ENCODE data around the gene ARHGAP26.

Gene ARHGAP26

GRCh38 chr5:143110591-143110990 is 340.4 kb downstream of the ARHGAP26 start:
- Histone ChIP-seq H3K27ac (ENCODE audit: low read length, poor library complexity, severe bottlenecking) (no peak overlapping the region), H3K4ac (ENCODE audit: low read depth in 1 of 2, low read length in 2 of 2) (no peak overlapping the region), H3K4me1 (ENCODE audit: control insufficient read depth, insufficient read depth, low read depth, low read length) (peaks cover 2% of the 10 kb centered on the region), H3K14ac (ENCODE audit: low read length in 2 of 2) (no peak overlapping the region), H4K8ac (ENCODE audit: low read length) (no peak overlapping the region), H3K23ac (ENCODE audit: low read length in 2 of 2) (no peak overlapping the region), H3K4me2 (ENCODE audit: low read length, poor library complexity, severe bottlenecking) (no peak overlapping the region), H3K9ac (ENCODE audit: low read length) (no peak overlapping the region), H4K91ac (ENCODE audit: low read length) (no peak overlapping the region), H3K9me3 (ENCODE audit: control insufficient read depth, low read length) (no peaks in the 10 kb centered on the region), H3K18ac (ENCODE audit: low read depth in 1 of 2, low read length in 2 of 2) (no peak overlapping the region), H3K79me1 (replicated peaks; ENCODE audit: low read length, poor library complexity, severe bottlenecking) (no peaks in the 10 kb centered on the region), H2AFZ (ENCODE audit: low read depth, low read length) (no peak overlapping the region), H2BK15ac (ENCODE audit: low read depth, poor library complexity, severe bottlenecking) (no peak overlapping the region), H2AK5ac (ENCODE audit: low read length, severe bottlenecking) (no peak overlapping the region), H2BK120ac (ENCODE audit: low read depth, low read length) (no peak overlapping the region), H3K27me3 (ENCODE audit: control insufficient read depth in 1 of 2, insufficient read depth in 1 of 2, low read length in 2 of 2) (no peaks in the 10 kb centered on the region), H2BK12ac (ENCODE audit: low read length in 2 of 2) (no peak overlapping the region), H3K36me3 (ENCODE audit: control insufficient read depth in 1 of 2, insufficient read depth in 2 of 2, low read depth in 1 of 2, low read length in 2 of 2) (no peaks in the 10 kb centered on the region), H3K4me3 (ENCODE audit: insufficient read depth in 1 of 2, low read depth in 1 of 2, low read length in 2 of 2) (no peak overlapping the region), H2BK5ac (ENCODE audit: low read depth, low read length, poor library complexity, severe bottlenecking) (no peak overlapping the region)
- no peak for DNase-seq
- 80% methylated on average over 1 of the region's 1 CpG for WGBS

GRCh38 chr5:143111799-143112198 is 341.6 kb downstream of the ARHGAP26 start:
- WGBS, result 98% methylated on average over 5 of the region's 5 CpGs
- Histone ChIP-seq H2BK5ac (ENCODE audit: low read depth, low read length, poor library complexity, severe bottlenecking) (no peak overlapping the region), H3K79me1 (replicated peaks; ENCODE audit: low read length, poor library complexity, severe bottlenecking) (no peaks in the 10 kb centered on the region), H3K14ac (ENCODE audit: low read length in 2 of 2) (peak overlapping the region in 1 of 2 experiments; percentile 93), H2BK120ac (ENCODE audit: low read depth, low read length) (no peak overlapping the region), H2AK5ac (ENCODE audit: low read length, severe bottlenecking) (no peak overlapping the region), H3K4me1 (ENCODE audit: control insufficient read depth, insufficient read depth, low read depth, low read length) (no peaks in the 10 kb centered on the region), H3K36me3 (ENCODE audit: control insufficient read depth in 1 of 2, insufficient read depth in 2 of 2, low read depth in 1 of 2, low read length in 2 of 2) (no peaks in the 10 kb centered on the region), H3K4ac (ENCODE audit: low read depth in 1 of 2, low read length in 2 of 2) (no peak overlapping the region), H2BK12ac (ENCODE audit: low read length in 2 of 2) (no peak overlapping the region), H3K18ac (ENCODE audit: low read depth in 1 of 2, low read length in 2 of 2) (no peak overlapping the region), H3K4me2 (ENCODE audit: low read length, poor library complexity, severe bottlenecking) (no peak overlapping the region), H4K8ac (ENCODE audit: low read length) (no peak overlapping the region), H3K27me3 (ENCODE audit: control insufficient read depth in 1 of 2, insufficient read depth in 1 of 2, low read length in 2 of 2) (no peaks in the 10 kb centered on the region), H4K91ac (ENCODE audit: low read length) (no peak overlapping the region), H2AFZ (ENCODE audit: low read depth, low read length) (no peak overlapping the region), H3K23ac (ENCODE audit: low read length in 2 of 2) (no peak overlapping the region), H3K9me3 (ENCODE audit: control insufficient read depth, low read length) (no peaks in the 10 kb centered on the region), H3K4me3 (ENCODE audit: insufficient read depth in 1 of 2, low read depth in 1 of 2, low read length in 2 of 2) (no peak overlapping the region), H3K27ac (ENCODE audit: low read length, poor library complexity, severe bottlenecking) (no peak overlapping the region), H3K9ac (ENCODE audit: low read length) (no peak overlapping the region), H2BK15ac (ENCODE audit: low read depth, poor library complexity, severe bottlenecking) (no peak overlapping the region)
- no peak for DNase-seq

- no peak overlapping the region for H3K23ac ChIP-seq (ENCODE audit: low read length in 2 of 2)
- H3K79me1 ChIP-seq (replicated peaks; ENCODE audit: low read length, poor library complexity, severe bottlenecking), result no peaks in the 10 kb centered on the region
- no peak overlapping the region for H3K4me2 ChIP-seq (ENCODE audit: low read length, poor library complexity, severe bottlenecking)
- H3K4me1 ChIP-seq (ENCODE audit: control insufficient read depth, insufficient read depth, low read depth, low read length), result no peaks in the 10 kb centered on the region
- H3K9ac ChIP-seq (ENCODE audit: low read length), result no peak overlapping the region
- no peaks in the 10 kb centered on the region for H3K36me3 ChIP-seq (ENCODE audit: control insufficient read depth in 1 of 2, insufficient read depth in 2 of 2, low read depth in 1 of 2, low read length in 2 of 2)
- no peak overlapping the region for H3K4me3 ChIP-seq (ENCODE audit: insufficient read depth in 1 of 2, low read depth in 1 of 2, low read length in 2 of 2)
- no peak overlapping the region for H2BK5ac ChIP-seq (ENCODE audit: low read depth, low read length, poor library complexity, severe bottlenecking)
- H4K8ac ChIP-seq (ENCODE audit: low read length), result no peak overlapping the region
- no peak for DNase-seq
- WGBS, result 90% methylated on average over 2 of the region's 3 CpGs
- H3K27ac ChIP-seq (ENCODE audit: low read length, poor library complexity, severe bottlenecking), result no peak overlapping the region
- no peak overlapping the region for H4K91ac ChIP-seq (ENCODE audit: low read length)
- H3K27me3 ChIP-seq (ENCODE audit: control insufficient read depth in 1 of 2, insufficient read depth in 1 of 2, low read length in 2 of 2), result no peaks in the 10 kb centered on the region
- H3K18ac ChIP-seq (ENCODE audit: low read depth in 1 of 2, low read length in 2 of 2), result no peak overlapping the region
- H3K9me3 ChIP-seq (ENCODE audit: control insufficient read depth, low read length), result no peaks in the 10 kb centered on the region
- no peak overlapping the region for H2AFZ ChIP-seq (ENCODE audit: low read depth, low read length)
- H3K14ac ChIP-seq (ENCODE audit: low read length in 2 of 2), result no peak overlapping the region
- H2BK15ac ChIP-seq (ENCODE audit: low read depth, poor library complexity, severe bottlenecking), result no peak overlapping the region
- H2BK120ac ChIP-seq (ENCODE audit: low read depth, low read length), result no peak overlapping the region
- H2AK5ac ChIP-seq (ENCODE audit: low read length, severe bottlenecking), result no peak overlapping the region
- no peak overlapping the region for H3K4ac ChIP-seq (ENCODE audit: low read depth in 1 of 2, low read length in 2 of 2)
- H2BK12ac ChIP-seq (ENCODE audit: low read length in 2 of 2), result no peak overlapping the region
Measured at GRCh38 chr5:143113461-143113860, 343.3 kb downstream of the ARHGAP26 start.

GRCh38 chr5:143114481-143114880 is 344.3 kb downstream of the ARHGAP26 start:
- Histone ChIP-seq H3K36me3 (ENCODE audit: control insufficient read depth in 1 of 2, insufficient read depth in 2 of 2, low read depth in 1 of 2, low read length in 2 of 2) (no peaks in the 10 kb centered on the region), H2BK12ac (ENCODE audit: low read length in 2 of 2) (no peak overlapping the region), H2BK5ac (ENCODE audit: low read depth, low read length, poor library complexity, severe bottlenecking) (no peak overlapping the region), H3K9me3 (ENCODE audit: control insufficient read depth, low read length) (no peaks in the 10 kb centered on the region), H4K91ac (ENCODE audit: low read length) (no peak overlapping the region), H3K4me2 (ENCODE audit: low read length, poor library complexity, severe bottlenecking) (no peak overlapping the region), H3K79me1 (replicated peaks; ENCODE audit: low read length, poor library complexity, severe bottlenecking) (no peaks in the 10 kb centered on the region), H2AK5ac (ENCODE audit: low read length, severe bottlenecking) (no peak overlapping the region), H2BK120ac (ENCODE audit: low read depth, low read length) (no peak overlapping the region), H2AFZ (ENCODE audit: low read depth, low read length) (no peak overlapping the region), H3K27me3 (ENCODE audit: control insufficient read depth in 1 of 2, insufficient read depth in 1 of 2, low read length in 2 of 2) (no peaks in the 10 kb centered on the region), H3K4ac (ENCODE audit: low read depth in 1 of 2, low read length in 2 of 2) (no peak overlapping the region), H3K18ac (ENCODE audit: low read depth in 1 of 2, low read length in 2 of 2) (no peak overlapping the region), H2BK15ac (ENCODE audit: low read depth, poor library complexity, severe bottlenecking) (no peak overlapping the region), H3K23ac (ENCODE audit: low read length in 2 of 2) (no peak overlapping the region), H4K8ac (ENCODE audit: low read length) (no peak overlapping the region), H3K14ac (ENCODE audit: low read length in 2 of 2) (no peak overlapping the region), H3K27ac (ENCODE audit: low read length, poor library complexity, severe bottlenecking) (no peak overlapping the region), H3K9ac (ENCODE audit: low read length) (no peak overlapping the region), H3K4me3 (ENCODE audit: insufficient read depth in 1 of 2, low read depth in 1 of 2, low read length in 2 of 2) (no peak overlapping the region), H3K4me1 (ENCODE audit: control insufficient read depth, insufficient read depth, low read depth, low read length) (no peaks in the 10 kb centered on the region)
- DNase-seq, result no peak
- 71% methylated on average over 2 of the region's 2 CpGs for WGBS
